ENCODE measurements around the gene ATAD2B.
A peak's percentile ranks its signal among the peaks of the same experiment; 100 is the strongest.

ATAD2B gene

DNA sequence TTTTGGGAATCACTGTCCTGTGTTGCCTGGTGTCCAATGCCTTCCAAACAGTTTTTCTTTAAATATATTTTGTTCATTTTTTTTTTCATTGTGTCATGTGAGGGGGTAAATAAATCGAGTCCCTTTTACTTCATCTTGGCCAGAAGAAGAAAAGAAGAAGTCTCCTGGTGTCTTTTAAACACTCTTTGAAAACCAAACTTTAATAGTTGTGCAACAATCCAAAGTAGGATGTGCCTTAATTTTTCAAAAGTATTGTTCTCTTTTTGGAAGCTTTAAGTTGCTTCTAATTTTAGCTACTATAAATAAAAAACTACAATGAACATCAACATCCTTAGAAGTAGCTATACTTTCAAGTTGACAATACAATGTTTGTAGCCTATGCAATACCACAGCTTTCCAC lies 154.9 kb downstream of the ATAD2B start:
- DNase-seq (ENCODE audit: low spot score) (no peak), ATAC-seq (ENCODE audit: low read depth) (no peak)
- peaks cover 3% of the 10 kb centered on the region; the same call in 1 of the 2 replicates for H3K36me3 ChIP-seq (ENCODE audit: low read depth)
- TF ChIP-seq, protein P1, sequence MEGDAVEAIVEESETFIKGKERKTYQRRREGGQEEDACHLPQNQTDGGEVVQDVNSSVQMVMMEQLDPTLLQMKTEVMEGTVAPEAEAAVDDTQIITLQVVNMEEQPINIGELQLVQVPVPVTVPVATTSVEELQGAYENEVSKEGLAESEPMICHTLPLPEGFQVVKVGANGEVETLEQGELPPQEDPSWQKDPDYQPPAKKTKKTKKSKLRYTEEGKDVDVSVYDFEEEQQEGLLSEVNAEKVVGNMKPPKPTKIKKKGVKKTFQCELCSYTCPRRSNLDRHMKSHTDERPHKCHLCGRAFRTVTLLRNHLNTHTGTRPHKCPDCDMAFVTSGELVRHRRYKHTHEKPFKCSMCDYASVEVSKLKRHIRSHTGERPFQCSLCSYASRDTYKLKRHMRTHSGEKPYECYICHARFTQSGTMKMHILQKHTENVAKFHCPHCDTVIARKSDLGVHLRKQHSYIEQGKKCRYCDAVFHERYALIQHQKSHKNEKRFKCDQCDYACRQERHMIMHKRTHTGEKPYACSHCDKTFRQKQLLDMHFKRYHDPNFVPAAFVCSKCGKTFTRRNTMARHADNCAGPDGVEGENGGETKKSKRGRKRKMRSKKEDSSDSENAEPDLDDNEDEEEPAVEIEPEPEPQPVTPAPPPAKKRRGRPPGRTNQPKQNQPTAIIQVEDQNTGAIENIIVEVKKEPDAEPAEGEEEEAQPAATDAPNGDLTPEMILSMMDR (IDR thresholded peaks at IDR 0.05; ENCODE audit: poor library complexity, severe bottlenecking) = no peak
- H3K27me3 ChIP-seq (ENCODE audit: insufficient read depth, poor library complexity, severe bottlenecking) = no peaks in the 10 kb centered on the region
- no peak overlapping the region for H3K27ac ChIP-seq (ENCODE audit: poor library complexity, severe bottlenecking)
- H3K9me3 ChIP-seq (ENCODE audit: severe bottlenecking) = no peaks in the 10 kb centered on the region
- H3K4me1 ChIP-seq (ENCODE audit: insufficient read depth, poor library complexity, severe bottlenecking) = peaks cover 6% of the 10 kb centered on the region
- no peak overlapping the region for H3K4me3 ChIP-seq (ENCODE audit: severe bottlenecking)

DNA sequence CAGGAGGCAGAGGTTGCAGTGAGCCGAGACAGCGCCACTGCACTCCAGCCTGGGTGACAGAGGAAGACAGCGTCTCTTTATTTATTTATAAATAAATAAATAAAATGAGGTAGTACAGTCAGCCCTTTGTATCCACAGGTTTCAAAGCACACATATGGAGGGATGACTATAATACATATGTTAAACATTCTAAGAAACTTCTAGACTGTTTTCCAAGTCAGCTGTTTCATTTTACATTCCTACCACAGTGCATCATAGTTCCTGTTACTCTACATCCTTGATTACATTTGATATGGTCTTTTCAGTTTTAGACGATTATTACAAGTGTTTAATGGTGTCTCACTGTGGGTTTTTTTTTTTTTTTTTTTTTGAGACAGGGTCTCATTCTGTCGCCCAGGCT lies 157.6 kb downstream of the ATAD2B start:
- DNase-seq (ENCODE audit: low spot score) = no peak
- Histone ChIP-seq H3K4me3 (ENCODE audit: severe bottlenecking) (no peak overlapping the region), H3K27ac (ENCODE audit: poor library complexity, severe bottlenecking) (no peak overlapping the region), H3K4me1 (ENCODE audit: insufficient read depth, poor library complexity, severe bottlenecking) (no peaks in the 10 kb centered on the region), H3K9me3 (ENCODE audit: severe bottlenecking) (no peaks in the 10 kb centered on the region), H3K27me3 (ENCODE audit: insufficient read depth, poor library complexity, severe bottlenecking) (no peaks in the 10 kb centered on the region), H3K36me3 (ENCODE audit: low read depth) (peaks cover 3% of the 10 kb centered on the region; the same call in 1 of the 2 replicates)
- TF ChIP-seq, protein P1 (IDR thresholded peaks at IDR 0.05; ENCODE audit: poor library complexity, severe bottlenecking) = no peak
- no peak for ATAC-seq (ENCODE audit: low read depth)

DNA sequence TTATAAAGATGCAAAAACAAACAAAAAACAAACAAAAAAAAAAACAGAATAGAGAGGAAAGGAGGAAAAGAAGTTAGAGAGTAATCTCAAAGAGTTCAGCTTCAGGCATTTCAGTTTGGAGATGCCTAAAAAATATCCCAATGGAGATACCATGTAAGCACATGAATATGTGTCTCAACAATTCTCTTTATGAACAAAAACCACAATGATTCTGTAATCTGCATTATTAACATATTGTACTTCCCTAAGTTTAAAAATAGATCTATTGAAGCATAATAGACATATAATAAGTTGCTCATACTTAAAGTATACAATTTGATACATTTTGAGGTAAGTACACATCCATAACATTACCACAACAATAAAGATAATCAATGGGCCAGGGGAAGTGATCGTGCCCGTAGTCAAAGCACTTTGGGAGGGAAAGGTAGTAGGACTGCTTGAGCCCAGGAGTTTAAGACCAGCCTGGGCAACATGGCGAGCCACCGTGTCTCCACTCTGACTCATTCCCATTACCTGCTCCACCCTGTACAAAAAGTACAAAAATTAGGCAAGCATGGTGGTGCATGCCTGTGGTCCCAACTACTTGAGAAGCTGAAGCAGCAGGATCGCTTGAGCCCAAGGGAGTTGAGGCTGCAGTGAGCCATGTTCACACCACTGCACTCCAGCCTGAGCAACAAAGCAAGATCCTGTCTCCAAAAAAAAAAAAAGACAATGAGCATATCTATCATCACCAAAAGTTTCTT lies 158.9 kb downstream of the ATAD2B start:
- peak; percentile 19; the same call in 1 of the 3 replicates for ATAC-seq (ENCODE audit: low read depth)
- DNase-seq (ENCODE audit: low spot score) = no peak
- TF ChIP-seq, protein P1 (IDR thresholded peaks at IDR 0.05; ENCODE audit: poor library complexity, severe bottlenecking) = no peak
- H3K9me3 ChIP-seq (ENCODE audit: severe bottlenecking) = no peaks in the 10 kb centered on the region
- H3K4me1 ChIP-seq (ENCODE audit: insufficient read depth, poor library complexity, severe bottlenecking) = no peaks in the 10 kb centered on the region
- H3K27me3 ChIP-seq (ENCODE audit: insufficient read depth, poor library complexity, severe bottlenecking) = no peaks in the 10 kb centered on the region
- peaks cover 3% of the 10 kb centered on the region; the same call in 1 of the 2 replicates for H3K36me3 ChIP-seq (ENCODE audit: low read depth)
- H3K4me3 ChIP-seq (ENCODE audit: severe bottlenecking) = no peak overlapping the region
- no peak overlapping the region for H3K27ac ChIP-seq (ENCODE audit: poor library complexity, severe bottlenecking)

DNA sequence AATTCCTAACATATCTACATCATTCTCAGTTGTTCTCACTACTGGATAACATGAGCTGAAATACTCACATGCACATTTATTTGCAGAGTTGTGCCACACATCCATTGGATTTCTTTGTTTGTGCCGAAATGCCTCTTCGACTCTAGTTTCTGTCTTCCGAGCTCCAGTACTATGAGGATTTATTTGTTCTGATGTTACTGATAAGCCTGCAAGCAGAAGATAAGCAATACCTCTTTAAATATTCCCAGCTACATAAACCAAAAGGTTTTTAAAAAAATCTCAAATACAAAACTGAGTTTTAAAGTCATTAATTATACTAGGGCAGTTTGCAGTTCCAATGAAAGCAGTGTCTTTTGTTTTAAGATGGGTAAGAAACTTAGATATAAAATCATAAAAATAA lies 164.8 kb downstream of the ATAD2B start:
- ATAC-seq (ENCODE audit: low read depth) (no peak), DNase-seq (ENCODE audit: low spot score) (no peak)
- Histone ChIP-seq H3K36me3 (ENCODE audit: low read depth) (peaks cover 11% of the 10 kb centered on the region; the same call in 1 of the 2 replicates), H3K27ac (ENCODE audit: poor library complexity, severe bottlenecking) (no peak overlapping the region), H3K4me1 (ENCODE audit: insufficient read depth, poor library complexity, severe bottlenecking) (peaks cover 19% of the 10 kb centered on the region), H3K27me3 (ENCODE audit: insufficient read depth, poor library complexity, severe bottlenecking) (no peaks in the 10 kb centered on the region), H3K9me3 (ENCODE audit: severe bottlenecking) (no peaks in the 10 kb centered on the region), H3K4me3 (ENCODE audit: severe bottlenecking) (no peak overlapping the region)
- TF ChIP-seq, protein P1 (IDR thresholded peaks at IDR 0.05; ENCODE audit: poor library complexity, severe bottlenecking) = no peak

DNA sequence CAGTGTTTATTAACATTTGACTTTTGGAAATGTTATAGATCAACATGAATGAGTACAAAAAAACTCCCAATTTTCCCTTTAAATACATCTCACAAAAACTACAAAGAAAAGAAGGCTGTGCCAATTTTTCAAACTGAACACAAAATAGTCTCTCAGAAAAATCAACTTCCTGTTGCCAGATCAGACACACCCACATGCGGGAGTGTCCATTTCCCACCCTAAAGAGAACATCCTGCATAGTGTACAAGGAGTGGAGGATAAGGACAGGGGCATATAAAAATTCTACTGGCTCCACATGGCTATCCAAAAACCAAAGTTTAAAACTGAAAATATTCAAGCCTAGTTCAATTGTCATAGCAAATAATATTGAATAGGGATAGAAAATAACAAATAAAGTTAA lies 165.3 kb downstream of the ATAD2B start:
- Histone ChIP-seq H3K9me3 (ENCODE audit: severe bottlenecking) (no peaks in the 10 kb centered on the region), H3K4me1 (ENCODE audit: insufficient read depth, poor library complexity, severe bottlenecking) (peaks cover 24% of the 10 kb centered on the region), H3K27ac (ENCODE audit: poor library complexity, severe bottlenecking) (no peak overlapping the region), H3K36me3 (ENCODE audit: low read depth) (peaks cover 11% of the 10 kb centered on the region; the same call in 1 of the 2 replicates), H3K4me3 (ENCODE audit: severe bottlenecking) (no peak overlapping the region), H3K27me3 (ENCODE audit: insufficient read depth, poor library complexity, severe bottlenecking) (no peaks in the 10 kb centered on the region)
- no peak for DNase-seq (ENCODE audit: low spot score)
- TF ChIP-seq, protein P1 (IDR thresholded peaks at IDR 0.05; ENCODE audit: poor library complexity, severe bottlenecking) = no peak
- 0 out of 3 replicates have a peak, but pooled peaks have one; percentile 52 for ATAC-seq (ENCODE audit: low read depth)
